RWPE1 (cell line): ENCODE results near the gene KCNJ10.

Experiments used
- CTCF ChIA-PET: fragments of 350-600 bp; sonication (Branson Sonifier 250); formaldehyde crosslinking; extraction: SDS; loops from one replicate; lab custom pipeline; 2021; lab: Yijun Ruan, JAX
- POLR2A ChIA-PET: fragments of 400-600 bp; formaldehyde crosslinking; extraction: SDS; loops from one replicate; lab custom pipeline; 2020; ENCODE audit warnings: antibody characterized with exemption; ENCODE audit not compliant: low non-redundant PET; lab: Yijun Ruan, JAX
- DNase-seq: peaks from one replicate; pipeline ENCODE4 v3.0.0; 2012; ENCODE audit warnings: low spot score
- H3K27ac ChIP-seq: fragments of 450-650 bp; 2 replicates; pipeline ENCODE4 v1.5.1; 2017
- CTCF ChIP-seq: fragments of 450-650 bp; conservative IDR thresholded peaks from 2 replicates; pipeline ENCODE4 v1.5.1; 2017; ENCODE audit warnings: low read depth, mild to moderate bottlenecking

The KCNJ10 gene

GRCh38 chr1:160097151-160097910 is 27.4 kb upstream of the KCNJ10 start:
- no peak for TF ChIP-seq CTCF
- ChIA-PET POLR2A (interaction anchor here (0.6 kb wide), 1 partner anchor 165 kb away, joined by 3 read pairs; the partner anchor contains the start of gene DCAF8), CTCF (interaction anchor here (0.5 to 1.2 kb wide), 5 partner anchors 18 to 319 kb away, joined by 3 to 5 read pairs (median 3); no protein-coding TSS in a partner anchor)
- no peak for DNase-seq
- peak overlapping the region; percentile 79 for H3K27ac ChIP-seq

DNA sequence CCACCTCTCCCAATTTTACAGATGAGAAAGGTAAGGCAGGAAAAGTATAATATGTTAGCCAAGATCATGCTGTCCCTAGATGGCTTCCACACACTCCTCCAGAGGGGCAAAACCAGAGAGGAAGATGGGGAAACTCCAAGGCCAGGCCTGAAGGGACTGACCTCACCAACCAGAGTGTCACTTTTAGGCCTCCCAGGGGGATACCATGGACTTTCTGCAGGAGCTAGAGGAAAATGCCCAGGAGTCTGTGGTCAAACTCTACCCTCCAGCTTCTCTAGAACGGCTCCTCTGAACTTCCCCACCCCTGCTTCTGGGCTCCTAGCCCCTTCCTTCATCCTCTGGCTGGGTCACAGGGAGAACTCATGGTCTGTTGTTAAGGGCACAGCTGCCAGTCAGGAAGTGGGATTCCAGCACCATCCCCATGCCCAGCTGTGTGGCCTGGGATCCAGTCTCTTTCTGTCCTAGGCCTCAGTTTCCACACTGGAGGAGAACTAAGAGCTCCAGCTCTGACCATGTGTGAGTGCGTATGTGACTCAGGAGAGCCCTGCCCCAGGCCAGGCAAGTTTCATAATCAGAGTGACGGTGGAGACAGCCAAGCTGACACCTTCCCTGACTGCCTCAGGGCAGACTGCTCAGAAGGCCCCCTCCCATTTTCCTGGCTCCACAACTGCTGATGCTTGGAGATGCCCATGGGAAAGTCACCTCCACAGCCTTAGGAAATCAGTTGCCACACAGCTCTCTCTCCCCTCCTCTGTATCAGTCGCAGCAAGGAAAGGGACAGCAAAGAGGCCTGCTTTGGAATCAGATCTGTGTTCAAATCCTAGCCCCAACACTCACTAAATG is 26.5 kb upstream of the KCNJ10 start:
- CTCF ChIA-PET = interaction anchor here (0.5 to 1.2 kb wide), 6 partner anchors 12 to 97 kb away, joined by 3 to 5 read pairs (median 3); no protein-coding TSS in a partner anchor
- POLR2A ChIA-PET = interaction anchor here (0.6 kb wide), 1 partner anchor 166 kb away, joined by 3 read pairs; the partner anchor contains the start of gene DCAF8
- peak; percentile 70 for DNase-seq
- H3K27ac ChIP-seq = peak overlapping the region; percentile 79
- no peak for TF ChIP-seq CTCF

- H3K27ac ChIP-seq = no peak overlapping the region
- ChIA-PET CTCF (interaction anchor here (0.6 to 1.2 kb wide), 4 partner anchors 11 to 98 kb away, joined by 3 to 6 read pairs (median 4); no protein-coding TSS in a partner anchor), POLR2A (no interaction called here)
- TF ChIP-seq CTCF = no peak
- DNase-seq = no peak
These were observed 25.6 kb upstream of the KCNJ10 start for GRCh38 chr1:160095382-160096105.

- ChIA-PET CTCF (interaction anchor here (0.6 to 1.1 kb wide), 2 partner anchors 10 to 26 kb away, joined by 3 to 6 read pairs; no protein-coding TSS in a partner anchor), POLR2A (no interaction called here)
- no peak for TF ChIP-seq CTCF
- H3K27ac ChIP-seq = no peak overlapping the region
- DNase-seq = no peak
These were observed 24.8 kb upstream of the KCNJ10 start for GRCh38 chr1:160094806-160095205.

GRCh38 chr1:160094291-160094625 is 24.3 kb upstream of the KCNJ10 start:
- no peak for TF ChIP-seq CTCF
- no peak for DNase-seq

More at GRCh38 chr1:160094291-160094625, 24.3 kb upstream of the KCNJ10 start:
- H3K27ac ChIP-seq = no peak overlapping the region
- ChIA-PET POLR2A (no interaction called here), CTCF (no interaction called here)
